Body of pancreas (tissue), 4 donors: ENCODE data around the gene JMJD4. TPM values are rescaled to one million over a fixed set of nuclear protein-coding genes. Genes with fewer than 3 reads are reported as not detected.
"Not testable (repeated sequence)": the region's sequence is repeated elsewhere in the genome, so short reads cannot be mapped to it uniquely, and the experiment has no call there.

ENCODE experiments used
- ATAC-seq: fragments of 150-250 bp; one replicate; pipeline ENCODE4 v1.9.1; 2016
- DNase-seq, 4 donors: peaks; one replicate each; pipeline ENCODE4 v3.0.0-alpha.2; 2019
- H3K27ac ChIP-seq, 4 donors: fragments of 200-600 bp; sonication (generic); 1 replicate in 3 of 4; 2 replicates in 1 of 4; pipeline versions ENCODE4 v1.5.1 to v1.6.1; 2016 to 2019; ENCODE audit warnings: mild to moderate bottlenecking in 1 of 4, mixed read lengths in 1 of 4, moderate library complexity in 1 of 4
- H3K27me3 ChIP-seq, 2 donors: fragments of 200-600 bp; sonication (generic); one replicate each; pipeline ENCODE4 v1.6.0; 2016; ENCODE audit warnings: mild to moderate bottlenecking in 1 of 2
- H3K36me3 ChIP-seq, 2 donors: fragments of 200-600 bp; sonication (generic); replicated peaks in 1 of 2; 2 replicates each; pipeline ENCODE4 v1.5.1; 2016; ENCODE audit warnings: low read depth in 2 of 2; ENCODE audit not compliant: insufficient read depth in 1 of 2
- H3K4me1 ChIP-seq: fragments of 200-600 bp; sonication (generic); one replicate; pipeline ENCODE4 v1.6.0; 2016
- H3K4me3 ChIP-seq, 2 donors: fragments of 200-600 bp; sonication (generic); 1 replicate in 1 of 2; 2 replicates in 1 of 2; pipeline ENCODE4 v1.5.1; 2016 to 2019
- H3K9me3 ChIP-seq, 3 donors: fragments of 200-600 bp; sonication (generic); 1 replicate in 2 of 3; 2 replicates in 1 of 3; pipeline ENCODE4 v1.5.1; 2016
- CTCF ChIP-seq, 7 experiments: fragments of 450-650 bp in 4 of 7; fragments of 200-600 bp in 3 of 7; sonication (generic) in 3 of 7; IDR thresholded peaks; one replicate each; pipeline ENCODE4 v1.5.1; 2016 to 2019; ENCODE audit warnings: antibody characterized with exemption in 7 of 7
- POLR2A ChIP-seq, 3 donors: fragments of 450-650 bp; IDR thresholded peaks; one replicate each; pipeline ENCODE4 v1.6.1; 2016; ENCODE audit warnings: antibody characterized with exemption in 3 of 3, mild to moderate bottlenecking in 2 of 3
- WGBS, 2 donors: methylation state at CpG; one replicate each; pipeline ENCODE4 v1.1.5; 2017; 5-methylcytosine and 5-hydroxymethylcytosine counted together
- intact Hi-C: fragments of 100-400 bp; cut with DNase I; formaldehyde crosslinking; loops from one replicate; pipeline ENCODE4 v1.15.1; 2023
- total RNA-seq, 2 donors: library from RNA; depleted of rRNA; stranded (reverse); fragments of >200 nt; gene quantifications; one replicate each; pipeline ENCODE4 v1.1.0, GENCODE V29; 2016

Gene JMJD4
- total RNA-seq, 2 donors from 2014 or later, result 13.2 to 15.3 TPM

GRCh38 chr1:227726318-227726717 lies 8.8 kb downstream of the JMJD4 start:
- DNase-seq (no peak), ATAC-seq (no peak)
- 61 to 64% methylated on average over 3 of the region's 3 CpGs for WGBS, 2 donors
- Histone ChIP-seq H3K27ac (no peak overlapping the region), H3K36me3 (no peaks in the 10 kb centered on the region), H3K27me3 (no peaks in the 10 kb centered on the region), H3K9me3 (no peaks in the 10 kb centered on the region), H3K4me3 (no peak overlapping the region), H3K4me1 (peaks cover 35% of the 10 kb centered on the region)
- intact Hi-C loops, result no loop called here
- TF ChIP-seq POLR2A (IDR thresholded peaks at IDR 0.05), result no peak
- TF ChIP-seq CTCF (IDR thresholded peaks at IDR 0.05), result no peak

- DNase-seq, result no peak
- Histone ChIP-seq H3K4me3 (no peak overlapping the region), H3K4me1 (peaks cover 22% of the 10 kb centered on the region), H3K27me3 (no peaks in the 10 kb centered on the region), H3K36me3 (no peaks in the 10 kb centered on the region), H3K9me3 (peaks cover 0 to 5% (median 2%) of the 10 kb centered on the region in 3 donors), H3K27ac (no peak overlapping the region)
- TF ChIP-seq CTCF (IDR thresholded peaks at IDR 0.05), result no peak
- TF ChIP-seq POLR2A (IDR thresholded peaks at IDR 0.05), result no peak
- WGBS, 2 donors, result 42 to 54% methylated on average over 2 of the region's 2 CpGs
- no peak for ATAC-seq
- intact Hi-C loops, result no loop called here
These were observed 10.1 kb downstream of the JMJD4 start for GRCh38 chr1:227725046-227725445.

- Histone ChIP-seq H3K36me3 (no peaks in the 10 kb centered on the region), H3K27me3 (no peaks in the 10 kb centered on the region), H3K27ac (no peak overlapping the region), H3K9me3 (peaks cover 0 to 14% (median 5%) of the 10 kb centered on the region in 3 donors), H3K4me3 (no peak overlapping the region), H3K4me1 (peaks cover 7% of the 10 kb centered on the region)
- WGBS, 2 donors, result 68 to 72% methylated on average over 1 of the region's 1 CpG
- TF ChIP-seq POLR2A (IDR thresholded peaks at IDR 0.05) (no peak), CTCF (IDR thresholded peaks at IDR 0.05) (no peak)
- ATAC-seq, result no peak
- intact Hi-C loops, result no loop called here
- no peak for DNase-seq
These were observed 11.6 kb downstream of the JMJD4 start for GRCh38 chr1:227723474-227723873.

- Histone ChIP-seq H3K27me3 (no peaks in the 10 kb centered on the region), H3K9me3 (peaks cover 0 to 30% (median 5%) of the 10 kb centered on the region in 3 donors), H3K36me3 (no peaks in the 10 kb centered on the region), H3K4me1 (no peaks in the 10 kb centered on the region), H3K4me3 (no peak overlapping the region), H3K27ac (no peak overlapping the region)
- ATAC-seq, result no peak
- intact Hi-C loops, result no loop called here
- WGBS, 2 donors, result 63 to 79% methylated on average over 2 of the region's 2 CpGs
- TF ChIP-seq CTCF (IDR thresholded peaks at IDR 0.05) (no peak), POLR2A (IDR thresholded peaks at IDR 0.05) (no peak)
- no peak for DNase-seq
These were observed 16.2 kb downstream of the JMJD4 start for GRCh38 chr1:227718932-227719331.

GRCh38 chr1:227712648-227713047 lies 22.5 kb downstream of the JMJD4 start:
- no peak overlapping the region for H3K4me3 ChIP-seq
- no peak for ATAC-seq
- H3K36me3 ChIP-seq, result no peaks in the 10 kb centered on the region
- intact Hi-C loops, result no loop called here
- no peaks in the 10 kb centered on the region for H3K27me3 ChIP-seq
- DNase-seq, result no peak
- peaks cover 0 to 28% (median 0%) of the 10 kb centered on the region in 3 donors for H3K9me3 ChIP-seq
- no peaks in the 10 kb centered on the region for H3K4me1 ChIP-seq
- TF ChIP-seq CTCF (IDR thresholded peaks at IDR 0.05), result no peak
- TF ChIP-seq POLR2A (IDR thresholded peaks at IDR 0.05), result no peak
- no peak overlapping the region for H3K27ac ChIP-seq

- H3K27ac ChIP-seq, H3K4me1 ChIP-seq, ATAC-seq, H3K27me3 ChIP-seq, DNase-seq, H3K4me3 ChIP-seq, intact Hi-C loops, H3K36me3 ChIP-seq: not testable (repeated sequence)
- H3K9me3 ChIP-seq, result peaks cover 0 to 34% (median 0%) of the 10 kb centered on the region in 3 donors
- WGBS, 2 donors, result 96 to 97% methylated on average over 4 to 10 of the region's 24 CpGs
These were observed 24.6 kb downstream of the JMJD4 start for GRCh38 chr1:227710474-227710873.
